ENCODE results near the gene CPB2.

Gene CPB2

DNA sequence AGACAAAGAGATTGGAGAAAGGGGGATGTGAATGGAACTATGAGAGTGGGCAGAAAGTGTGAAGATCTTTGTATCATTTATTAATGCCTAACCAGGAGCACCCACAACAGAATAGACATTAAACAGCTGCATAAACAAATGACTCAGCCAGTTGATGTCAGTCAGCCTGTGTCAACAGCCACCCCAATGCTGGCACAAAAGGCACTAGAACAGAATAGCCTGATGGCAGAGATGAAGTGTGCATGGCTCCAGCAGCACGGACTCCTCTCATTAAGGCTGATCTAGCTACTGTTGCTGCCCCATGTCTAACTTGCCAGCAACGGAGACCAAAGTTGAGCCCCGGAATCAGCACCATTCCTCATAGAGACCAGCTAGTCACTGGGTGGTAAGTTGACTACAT, 7.8 kb downstream of the CPB2 start:
- DNase-seq = no peak

DNA sequence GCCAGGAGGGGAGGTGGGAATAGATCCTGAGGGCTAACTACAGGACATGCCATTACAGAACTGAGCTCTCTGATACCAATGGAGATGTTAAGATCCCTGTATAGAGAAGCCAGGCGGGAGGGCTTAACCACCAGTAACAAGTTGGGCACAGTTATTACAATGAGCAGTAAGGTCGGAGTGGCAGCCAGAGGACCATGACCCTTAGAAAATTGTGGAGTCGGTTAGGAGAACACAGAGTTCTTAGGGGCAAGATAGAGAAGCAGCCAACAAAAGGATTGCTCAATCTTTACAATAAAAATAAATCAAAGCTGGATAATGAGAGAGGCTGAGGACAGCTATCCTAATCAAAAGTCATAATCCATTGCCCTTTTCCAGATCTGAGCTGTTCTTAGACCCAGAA, 10.4 kb downstream of the CPB2 start:
- DNase-seq = no peak

DNA sequence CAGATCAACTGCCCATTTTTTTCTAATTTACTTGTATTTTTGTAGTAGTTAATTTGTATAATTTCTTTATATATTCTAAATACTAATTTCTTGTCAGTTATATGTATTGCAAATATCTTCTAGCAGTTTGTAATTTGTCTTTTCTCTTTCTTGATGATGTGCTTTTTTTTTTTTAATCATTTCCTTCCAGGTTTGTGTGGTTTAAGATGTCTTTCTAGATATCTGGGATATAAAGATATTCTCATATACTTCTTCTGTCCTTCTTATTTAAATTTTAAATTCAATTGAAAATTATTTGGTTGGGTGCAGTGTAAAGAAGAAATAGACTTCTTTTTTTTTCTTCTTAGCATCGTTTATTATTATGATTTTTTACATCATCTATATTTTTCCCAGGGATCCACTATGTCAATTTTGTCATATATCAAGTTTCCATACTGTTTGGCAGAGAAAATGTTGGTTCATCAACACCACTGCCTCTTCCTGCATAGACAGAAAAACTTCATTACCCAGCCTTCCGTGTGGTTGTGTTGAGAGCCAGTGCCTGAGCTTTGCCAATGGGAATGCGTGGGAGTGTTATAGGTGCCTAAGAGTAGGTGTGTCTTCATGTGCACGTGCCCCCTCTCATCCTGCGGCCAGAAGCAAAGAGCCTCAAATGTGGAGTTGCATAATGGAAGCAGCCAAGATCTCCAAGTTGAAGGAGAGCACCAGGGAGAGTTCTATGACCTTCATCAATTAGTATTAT, 15.8 kb downstream of the CPB2 start:
- DNase-seq = no peak

DNA sequence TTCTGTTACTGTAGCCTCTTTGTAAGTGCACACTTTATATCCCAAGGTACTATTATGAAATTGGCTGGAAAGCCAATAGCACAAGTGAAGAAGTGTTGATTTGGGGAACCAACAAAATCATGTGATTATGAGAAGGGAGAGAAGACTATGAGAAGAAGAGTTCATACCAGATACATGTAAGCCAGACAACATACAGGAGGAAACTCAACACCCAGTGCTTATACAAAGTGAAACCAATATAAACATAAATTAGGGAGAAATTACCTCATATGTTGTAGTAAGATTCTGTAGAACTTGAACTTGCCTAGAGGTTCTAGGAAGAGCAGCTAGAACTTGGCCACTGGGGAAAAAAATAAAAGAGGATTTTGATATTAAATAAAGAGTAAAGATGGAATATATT, 17.4 kb downstream of the CPB2 start:
- no peak for DNase-seq

DNA sequence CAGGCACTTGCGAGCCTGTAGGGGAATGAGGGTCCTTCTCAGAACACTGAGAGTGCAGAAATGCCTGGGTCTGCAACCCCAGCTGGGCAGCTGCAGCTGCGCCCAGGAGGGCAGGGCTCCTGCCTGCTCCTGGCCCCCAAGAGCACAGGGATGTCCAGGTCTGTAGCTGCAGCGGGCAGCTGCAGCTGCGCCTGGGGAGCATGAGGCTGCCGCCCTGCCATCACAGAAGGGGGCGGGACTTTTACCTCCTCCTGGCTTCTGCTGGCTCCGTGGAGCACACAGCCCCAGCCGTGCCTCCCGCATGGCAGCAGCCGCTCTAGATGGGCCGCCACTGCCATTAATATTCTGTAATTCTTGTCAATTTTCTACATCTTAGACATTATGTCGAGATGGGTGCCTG, 17.8 kb downstream of the CPB2 start:
- DNase-seq = no peak

DNA sequence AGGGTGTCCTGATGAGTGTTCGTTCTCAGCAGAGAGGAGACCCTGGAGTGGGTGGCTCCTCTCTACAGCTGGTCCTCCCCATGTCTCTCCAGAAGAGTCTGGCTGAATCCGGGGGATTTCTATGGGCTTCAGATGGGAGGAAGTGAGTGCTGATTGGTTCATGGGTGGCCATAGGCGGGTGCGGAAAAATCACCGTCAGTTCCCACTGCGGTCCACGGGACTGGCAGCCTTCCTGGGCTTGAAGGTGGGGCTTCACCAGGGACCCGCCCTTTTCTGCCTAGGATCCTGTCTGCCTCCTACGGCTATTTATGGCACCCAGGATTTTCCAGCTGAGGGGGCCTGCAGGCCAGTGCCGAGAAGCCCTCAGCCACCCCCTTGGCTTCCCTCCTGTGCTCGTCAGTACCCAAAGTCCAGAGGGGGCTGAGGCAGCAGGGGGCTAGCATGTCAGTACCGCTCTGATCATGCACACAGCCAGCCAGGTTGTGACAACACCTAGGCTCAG, 18.4 kb downstream of the CPB2 start:
- no peak for DNase-seq

DNA sequence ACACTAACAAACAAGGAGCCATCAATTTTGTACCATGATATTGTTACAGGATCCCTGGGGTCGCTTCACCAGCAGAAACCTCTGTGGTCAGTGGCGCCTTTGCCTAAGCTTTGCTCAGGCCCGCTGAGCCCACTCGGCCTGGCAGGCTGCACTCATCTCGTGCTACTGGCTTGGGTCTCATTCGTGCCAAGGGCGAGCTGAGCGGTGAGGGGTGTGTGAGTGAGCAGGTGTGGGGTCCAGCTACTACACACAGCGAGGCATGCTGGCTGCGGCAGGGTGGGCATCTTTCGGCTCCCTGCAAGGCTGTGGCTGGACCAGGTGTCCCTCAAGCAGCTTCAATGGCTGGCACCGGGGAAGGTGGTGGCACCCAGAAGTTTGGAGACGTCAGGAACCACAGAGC, 19.1 kb downstream of the CPB2 start:
- no peak for DNase-seq

DNA sequence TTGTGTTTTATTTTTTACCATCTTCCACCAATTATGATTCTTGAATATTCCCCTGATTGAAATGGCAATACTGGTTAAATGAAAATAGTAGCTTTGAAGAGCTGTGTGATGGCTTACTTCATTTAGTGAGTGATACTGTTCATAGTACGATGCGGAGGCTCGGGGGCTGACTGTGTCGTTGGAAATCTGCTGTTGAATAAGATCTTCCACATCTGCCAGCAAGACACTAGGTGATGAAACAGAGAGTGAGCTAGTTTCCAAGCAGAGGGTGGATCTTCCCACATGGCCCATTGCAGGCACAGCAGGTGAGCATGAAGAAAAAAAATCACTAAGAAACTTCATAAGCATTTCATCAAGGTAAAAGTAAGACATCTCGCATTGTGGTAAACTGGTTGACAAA, 22.5 kb downstream of the CPB2 start:
- DNase-seq = no peak

DNA sequence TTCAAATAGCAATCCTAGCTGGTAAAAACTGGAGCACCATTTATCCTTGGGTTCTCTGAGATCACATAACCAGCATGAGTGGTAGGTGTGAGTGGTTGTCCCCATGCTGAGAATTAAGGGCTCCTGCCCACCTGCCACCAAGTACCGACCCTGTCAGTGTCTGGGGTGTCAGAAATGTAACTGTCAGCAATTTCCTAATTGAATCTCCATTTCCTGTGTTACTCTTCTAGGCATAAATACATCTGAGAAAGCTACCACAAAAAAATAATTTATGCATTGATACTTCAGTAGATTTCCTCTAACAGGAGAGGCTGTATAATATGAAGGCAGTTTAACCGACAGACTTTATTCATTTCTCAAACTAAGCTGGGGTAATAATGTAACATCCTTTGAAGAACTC, 25.1 kb downstream of the CPB2 start:
- no peak for DNase-seq

DNA sequence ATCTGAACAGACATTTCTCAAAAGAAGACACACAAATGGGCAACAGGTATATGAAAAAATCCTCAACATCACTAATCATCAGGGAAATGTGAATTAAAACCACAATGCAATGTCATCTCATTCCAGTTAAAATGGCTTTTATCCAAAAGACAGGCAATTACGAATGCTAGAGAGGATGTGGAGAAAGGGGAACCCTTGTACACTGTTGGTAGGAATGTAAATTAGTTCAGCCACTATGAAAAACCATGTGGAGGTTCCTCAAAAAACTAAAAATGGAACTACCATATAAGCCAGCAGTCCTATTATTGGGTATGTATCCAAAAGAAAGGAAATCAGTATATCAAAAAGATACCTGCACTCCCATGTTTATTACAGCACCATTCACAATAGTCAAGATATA, 27.6 kb downstream of the CPB2 start:
- DNase-seq = no peak

DNA sequence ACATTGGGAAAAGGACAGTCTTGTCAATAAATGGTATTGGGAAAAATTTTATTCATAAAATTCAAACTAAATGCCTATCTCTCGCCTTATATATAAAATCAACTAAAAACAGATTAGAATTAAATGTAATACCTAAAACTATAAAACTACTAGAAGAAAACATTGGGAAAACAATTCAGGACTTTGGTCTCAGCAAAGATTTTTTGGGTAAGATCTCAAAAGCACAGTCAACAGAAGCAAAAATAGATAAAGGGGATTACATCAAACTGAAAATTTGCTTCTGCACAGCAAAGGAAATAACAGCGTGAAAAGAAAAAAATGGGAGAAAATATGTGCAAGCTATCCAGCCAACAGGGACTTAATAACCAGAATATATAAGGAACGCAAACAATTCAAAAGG, 28.0 kb downstream of the CPB2 start:
- DNase-seq = no peak

DNA sequence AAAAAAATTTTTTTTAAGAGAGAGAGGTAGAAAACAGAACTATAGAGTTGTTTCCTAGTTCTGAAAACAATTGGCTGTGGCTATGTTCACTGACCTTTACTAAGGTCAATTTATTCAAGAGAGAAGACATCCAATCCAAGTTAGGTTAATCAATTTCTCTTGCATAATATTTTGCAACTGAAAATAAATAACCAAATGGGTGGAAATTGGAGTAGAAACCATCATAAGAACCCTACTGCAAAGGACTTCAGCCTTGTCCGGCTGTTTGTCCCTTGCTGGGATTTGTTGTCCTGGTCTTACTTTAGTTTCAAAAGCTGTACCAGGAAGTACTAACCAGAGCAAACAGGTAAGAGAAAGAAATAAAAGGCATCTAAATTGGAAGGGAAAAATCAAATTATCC, 29.0 kb downstream of the CPB2 start:
- DNase-seq = no peak

DNA sequence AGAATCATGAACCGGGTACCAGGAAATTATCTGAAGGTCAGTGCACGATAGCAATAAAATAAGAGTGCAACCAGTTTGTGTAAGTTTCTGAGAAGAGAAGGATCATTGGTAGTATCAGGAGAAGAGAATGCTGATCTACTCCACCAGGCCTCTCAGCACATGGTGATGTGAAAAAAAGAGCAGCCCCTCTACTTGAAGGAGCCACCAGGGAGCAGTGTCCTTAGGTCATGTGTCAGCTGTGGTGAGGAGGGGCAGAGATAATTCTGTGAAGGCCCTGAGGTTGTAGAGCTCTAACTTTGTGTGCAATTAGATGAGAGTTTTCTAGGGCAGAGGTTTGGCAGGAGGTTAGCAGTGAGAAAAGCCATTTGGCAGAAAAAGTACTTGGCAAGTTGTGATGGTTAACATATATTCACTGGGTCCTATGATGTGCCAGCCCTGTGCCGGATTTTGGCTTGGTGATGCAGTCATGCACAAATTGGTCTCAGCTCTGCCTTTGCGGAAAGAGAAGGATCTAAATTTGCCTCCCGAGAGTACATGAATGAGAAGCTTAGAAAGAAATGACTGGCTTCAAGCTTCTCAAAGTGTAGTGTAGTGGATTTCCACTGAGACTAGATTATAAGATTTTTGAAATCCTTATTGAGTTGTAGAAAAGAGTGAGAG, 33.1 kb downstream of the CPB2 start:
- peak; percentile 19 for DNase-seq

DNA sequence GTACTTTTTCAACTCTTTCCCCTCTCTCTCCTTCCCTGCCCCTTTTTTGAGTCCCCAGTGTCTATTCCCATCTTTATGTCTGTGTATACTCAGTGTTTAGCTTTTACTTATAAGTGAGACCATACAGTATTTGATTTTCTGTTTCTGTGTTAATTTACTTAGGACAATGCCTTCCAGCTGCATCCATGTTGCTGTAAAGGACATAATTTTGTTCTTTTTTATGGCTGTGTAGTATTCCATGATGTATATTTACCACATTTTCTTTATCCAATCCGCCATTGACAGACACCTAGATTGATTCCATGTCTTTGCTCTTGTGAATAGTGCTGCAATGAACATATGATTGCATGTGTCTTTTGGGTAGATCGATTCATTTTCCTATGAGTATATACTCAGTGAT, 41.5 kb downstream of the CPB2 start:
- DNase-seq = no peak

DNA sequence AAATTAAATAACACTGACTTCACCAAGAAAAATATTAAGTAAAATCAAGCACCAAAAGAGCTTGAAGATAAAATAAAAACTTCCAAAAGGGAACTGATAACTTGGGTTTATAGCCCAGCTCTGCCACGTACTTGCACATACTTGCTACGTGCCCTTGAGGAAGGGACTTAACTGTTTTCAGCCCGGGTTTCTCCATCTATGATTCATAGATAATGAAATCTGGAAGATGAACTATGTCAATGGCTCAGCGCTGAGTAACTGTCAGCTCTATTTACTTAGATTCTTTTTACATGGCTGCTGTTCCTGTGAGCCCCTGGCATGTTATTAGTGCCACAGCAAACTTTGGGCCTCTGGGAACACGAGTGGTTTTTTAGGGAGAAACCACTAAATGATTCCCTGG, 42.6 kb downstream of the CPB2 start:
- no peak for DNase-seq

DNA sequence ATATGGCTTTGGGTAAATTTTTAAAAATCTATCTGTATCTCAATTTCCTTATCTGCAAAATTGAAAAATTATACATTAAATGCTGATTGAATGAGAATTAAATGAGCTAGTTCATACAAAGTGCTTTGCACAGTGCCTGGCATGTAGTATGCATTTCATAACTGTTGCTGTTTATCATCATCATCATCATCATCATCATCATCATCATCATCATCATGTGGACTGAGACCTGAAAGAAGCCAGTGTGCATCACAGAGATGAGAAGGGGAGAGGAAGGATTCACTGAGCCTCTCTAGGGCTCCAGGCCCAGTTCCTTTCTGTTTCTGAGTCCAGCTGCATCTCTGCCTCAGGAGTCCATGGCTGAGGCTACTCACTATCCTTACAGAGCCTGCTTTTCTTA, 45.4 kb downstream of the CPB2 start:
- DNase-seq = no peak

DNA sequence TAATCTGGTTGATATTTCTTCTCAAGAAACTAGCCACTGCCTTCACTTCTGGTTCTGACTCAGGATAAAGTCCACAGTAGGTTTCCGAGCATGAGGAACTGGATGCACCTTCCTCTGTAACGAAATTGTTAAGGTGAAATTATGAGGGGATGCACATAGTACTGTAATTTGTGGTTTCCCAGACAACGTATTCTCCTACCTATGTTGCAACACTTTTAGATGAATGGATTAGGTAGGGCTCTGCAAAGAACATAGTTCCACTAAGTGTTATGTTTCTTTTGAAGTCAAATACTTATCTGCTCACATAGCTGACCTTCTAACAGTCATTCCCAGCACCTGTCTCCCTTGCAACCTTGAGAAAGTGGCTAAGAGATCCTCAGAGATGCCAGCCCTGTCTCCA, 46.6 kb downstream of the CPB2 start:
- no peak for DNase-seq

DNA sequence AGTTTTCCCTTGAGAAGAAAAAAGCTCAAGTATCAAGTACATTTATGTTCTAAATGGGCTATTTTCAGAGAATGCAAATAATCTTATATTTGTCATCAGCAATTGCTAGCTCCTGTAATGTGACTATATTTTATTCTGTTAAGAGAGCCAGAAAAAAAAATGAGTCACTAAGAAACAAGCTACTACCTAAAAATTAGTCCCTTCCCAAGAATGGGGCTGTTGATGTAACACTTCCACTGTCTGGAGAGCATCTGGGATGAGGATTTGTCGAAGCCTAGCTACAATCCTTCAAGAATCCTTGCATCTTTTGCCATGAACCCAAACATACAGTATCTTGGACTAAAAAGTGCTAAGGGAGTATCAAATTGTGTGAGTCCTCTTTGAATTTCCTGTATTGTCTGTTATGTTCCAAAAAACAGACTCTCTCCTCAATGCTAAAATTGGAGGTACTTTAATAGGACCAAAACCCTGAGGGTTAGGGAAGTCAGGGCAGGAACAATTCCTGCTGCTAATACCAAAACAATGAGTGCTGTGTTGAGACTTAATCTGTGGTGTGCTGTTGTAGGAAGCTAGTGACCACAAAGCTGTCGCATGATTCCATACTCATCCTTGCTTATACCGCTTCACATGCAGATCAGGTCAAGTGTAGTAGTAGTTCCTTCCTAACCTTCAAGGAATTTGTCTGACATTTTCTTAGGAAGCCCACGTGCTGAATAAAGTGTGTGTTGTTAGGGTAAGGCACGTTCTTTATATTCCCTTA, 47.4 kb downstream of the CPB2 start:
- no peak for DNase-seq

DNA sequence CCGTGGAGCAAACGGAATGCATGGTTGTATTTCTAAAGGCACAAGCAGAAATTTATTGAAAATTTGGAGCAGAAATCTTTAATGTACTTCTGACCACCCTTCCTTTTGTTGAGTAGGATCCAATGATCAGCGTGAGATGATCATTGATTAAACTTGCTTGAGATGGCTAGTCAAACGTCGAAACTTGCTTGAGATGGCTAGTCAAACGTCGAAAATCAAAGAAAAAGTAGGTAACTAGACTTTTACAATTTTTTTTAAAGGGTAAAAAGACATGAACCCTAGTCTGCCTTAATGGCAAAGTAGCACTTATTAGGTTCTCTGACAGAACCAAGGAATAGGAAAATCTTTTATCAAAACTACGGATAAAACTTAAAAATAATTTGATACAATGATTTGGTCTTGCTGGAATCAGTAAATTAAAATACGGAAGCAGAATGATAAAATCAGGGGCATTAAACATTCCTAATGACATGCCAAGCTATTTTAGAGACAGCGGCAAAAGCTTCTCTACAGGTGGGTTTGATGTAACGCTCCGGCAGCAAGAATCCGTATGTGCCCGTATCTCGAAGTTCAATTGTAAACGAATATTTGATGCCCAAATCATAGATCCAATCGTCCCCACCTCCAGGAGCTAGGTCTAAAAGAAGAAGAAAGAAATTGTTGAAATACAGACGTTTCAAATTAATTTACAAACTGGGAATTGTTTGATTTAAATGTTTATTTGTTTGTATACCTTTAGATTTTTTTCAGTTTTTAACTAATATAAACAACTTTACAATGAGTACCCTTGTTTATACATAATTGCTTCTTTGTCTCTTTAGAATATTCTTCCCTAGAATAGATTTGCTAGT, 51.4 kb downstream of the CPB2 start:
- DNase-seq = no peak

DNA sequence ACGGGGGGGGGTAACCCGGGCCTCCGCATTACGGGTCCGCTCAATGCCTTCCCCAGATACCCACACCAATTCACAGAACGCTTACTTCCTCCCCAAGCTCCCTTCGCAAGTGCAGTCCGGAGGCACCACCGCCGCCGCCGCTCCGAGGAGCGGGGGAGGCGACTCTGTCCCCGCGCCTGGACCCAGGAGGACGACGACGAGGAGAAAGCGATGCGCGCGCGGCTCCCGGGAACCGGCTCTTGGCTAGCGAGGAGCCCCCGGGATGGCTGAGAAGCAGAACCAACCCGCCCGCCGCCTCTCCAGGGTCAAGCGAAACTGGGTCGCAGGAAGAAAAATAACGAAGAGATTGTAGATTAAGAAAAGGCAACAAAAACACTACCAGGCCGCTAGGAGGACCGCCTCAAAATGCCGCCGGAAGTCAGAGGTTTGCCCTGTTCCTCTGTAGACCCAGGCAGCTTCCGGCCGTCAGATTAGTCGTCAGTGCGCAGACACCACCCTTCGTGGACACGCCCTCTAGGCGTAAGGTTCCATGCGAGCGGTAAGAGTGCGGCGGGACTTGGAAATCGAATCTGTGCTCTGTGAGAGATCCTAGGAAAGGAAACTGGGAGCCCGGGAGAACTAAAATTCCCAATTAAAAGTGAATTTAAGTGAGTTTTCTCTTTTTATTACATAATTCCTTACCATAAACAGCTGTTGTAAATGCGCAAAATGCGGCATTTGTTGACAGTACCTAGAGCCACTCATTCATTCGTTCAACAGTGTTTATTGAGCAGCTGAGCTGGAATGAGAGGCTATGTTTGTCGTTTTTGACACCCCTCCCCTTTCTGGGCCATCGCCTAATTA, 52.3 kb downstream of the CPB2 start, which contains the start of gene ZC3H13:
Gene ZC3H13 (minus strand): TSS at position 428 of the 843 bp plus-strand sequence. CDS start 7,239 bp downstream, outside the sequence.
- DNase-seq = peak; percentile 92

DNA sequence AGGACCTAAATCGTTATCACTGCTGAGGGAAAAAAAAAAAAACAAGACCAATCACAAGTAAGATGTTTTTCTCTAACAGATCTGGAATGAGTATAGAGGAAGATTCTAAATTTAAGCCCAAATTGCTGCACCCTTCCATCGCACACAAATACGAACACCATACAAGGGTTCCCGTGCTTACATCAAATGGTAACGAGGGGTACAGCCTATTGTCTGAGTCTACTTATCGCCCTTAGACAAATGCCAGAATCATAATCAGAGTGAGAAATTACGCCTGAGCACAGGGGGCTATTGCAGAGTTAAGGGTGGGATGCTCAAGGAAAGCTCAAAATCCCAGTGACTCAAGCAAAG, 52.9 kb downstream of the CPB2 start:
- DNase-seq = no peak

DNA sequence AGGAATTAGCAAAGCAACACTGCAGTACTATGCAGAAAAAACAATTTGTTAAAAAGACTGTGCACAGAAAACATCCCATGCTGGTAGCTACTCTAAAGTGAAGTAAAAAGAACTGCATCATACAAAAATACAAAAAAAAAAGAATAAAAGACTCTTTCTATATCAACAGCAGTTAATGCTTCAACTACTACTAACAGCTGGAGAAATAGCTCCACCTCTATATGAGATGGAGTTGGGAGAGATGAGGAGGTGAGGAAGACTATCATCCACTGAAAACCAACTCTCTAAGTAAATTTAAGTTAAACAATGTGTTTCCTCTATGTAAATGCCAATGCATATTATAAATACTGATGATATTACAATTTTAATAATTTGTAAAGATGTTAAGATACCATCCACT, 54.1 kb downstream of the CPB2 start:
- no peak for DNase-seq
